GM19035 (cell line): Measurements from ENCODE around the gene STS.
A peak's percentile ranks its signal among the peaks of the same experiment; 100 is the strongest.

ENCODE experiments used
- ATAC-seq: cut with Tn5 transposase; IDR thresholded peaks from one replicate; pipeline ENCODE4 v1.9.1; 2021; ENCODE audit not compliant: unreplicated experiment

STS gene

DNA sequence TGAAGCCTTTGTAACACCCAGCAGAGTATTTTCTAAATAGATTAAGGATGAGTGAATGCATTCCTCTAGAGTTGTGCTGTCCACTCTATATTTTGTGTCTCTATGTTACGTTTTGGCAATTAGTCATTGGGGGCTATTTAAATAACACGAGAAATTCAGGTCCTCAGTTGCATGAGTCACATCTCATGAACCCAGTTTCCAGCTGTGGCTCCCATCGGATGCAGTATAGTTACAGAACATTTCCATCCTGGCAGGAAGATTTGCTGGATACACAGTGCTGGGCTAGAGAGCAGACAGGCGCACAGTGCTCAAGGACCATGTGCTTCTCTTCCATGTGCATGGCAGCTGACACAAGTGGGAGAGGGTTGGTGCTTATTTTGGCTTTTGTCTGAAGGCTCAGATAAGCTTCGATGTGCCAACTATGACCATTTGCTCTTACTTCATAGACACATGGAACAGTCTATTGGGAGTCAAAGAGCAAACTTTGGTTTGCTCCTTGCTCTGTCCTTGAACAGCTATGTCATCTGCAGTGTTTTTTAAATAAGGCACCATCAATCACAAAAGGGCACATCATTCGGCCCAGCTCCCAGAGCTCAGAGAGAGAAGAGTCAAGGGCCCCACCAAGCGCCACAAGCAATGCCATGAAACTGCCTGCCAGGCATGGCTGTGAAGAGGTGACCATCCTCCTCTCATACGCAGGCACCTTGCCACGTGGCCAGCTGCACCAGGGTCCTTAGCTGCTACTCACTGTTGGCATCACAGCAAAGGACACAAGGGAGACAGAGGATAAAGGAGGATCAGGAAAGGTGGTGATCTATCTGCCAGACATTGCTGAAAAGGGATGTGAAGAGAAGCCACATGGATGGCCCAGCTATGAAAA is 8.1 kb upstream of the STS start:
- no peak for ATAC-seq

- ATAC-seq, result no peak
These were observed 4.4 kb upstream of the STS start for GRCh38 chrX:7143076-7143475.

DNA sequence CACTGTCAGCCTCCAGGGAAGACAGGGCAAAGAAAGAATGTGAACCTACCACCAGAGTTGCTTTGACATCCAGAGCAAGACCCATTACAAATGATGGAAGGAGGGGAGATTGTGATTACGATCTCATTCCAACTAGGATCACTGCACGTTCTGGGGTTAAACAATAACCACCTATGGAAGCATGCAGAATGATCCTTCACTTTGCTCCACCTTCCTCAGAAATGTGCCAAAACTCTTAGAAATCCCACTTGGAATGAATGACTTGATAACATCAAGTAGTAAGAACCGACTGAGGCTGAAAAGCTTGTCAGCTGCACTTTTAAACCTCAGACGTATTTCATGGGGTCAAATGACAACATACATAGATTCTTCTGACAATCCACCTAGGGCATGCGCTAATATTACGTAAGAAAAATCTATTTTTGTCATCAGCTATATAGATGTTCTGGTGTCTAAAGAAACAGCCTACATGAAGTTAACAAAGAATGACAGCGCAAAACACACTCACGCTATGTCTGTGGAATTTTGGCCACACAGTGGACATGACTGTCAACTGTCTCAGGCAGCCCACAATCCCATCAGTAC is 3.5 kb upstream of the STS start:
- no peak for ATAC-seq

DNA sequence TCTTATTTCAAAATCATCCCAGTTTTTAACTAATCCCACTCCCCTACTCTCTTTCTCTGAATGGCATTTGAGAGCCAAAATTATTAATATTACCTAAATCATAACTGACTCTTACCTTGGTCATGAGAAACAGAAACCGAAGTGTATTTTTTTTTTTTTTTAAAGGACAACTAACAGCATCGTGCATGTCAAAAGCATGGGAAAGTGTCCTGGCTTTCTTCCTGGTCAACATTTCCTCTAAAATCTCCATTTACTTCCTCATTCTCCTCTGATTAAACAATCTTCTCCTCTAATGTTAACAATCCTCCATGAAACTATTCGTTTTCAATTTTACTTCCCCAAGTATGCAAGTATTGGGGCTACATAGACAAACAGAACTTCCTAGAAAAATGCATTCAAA is 2.1 kb upstream of the STS start:
- no peak for ATAC-seq

DNA sequence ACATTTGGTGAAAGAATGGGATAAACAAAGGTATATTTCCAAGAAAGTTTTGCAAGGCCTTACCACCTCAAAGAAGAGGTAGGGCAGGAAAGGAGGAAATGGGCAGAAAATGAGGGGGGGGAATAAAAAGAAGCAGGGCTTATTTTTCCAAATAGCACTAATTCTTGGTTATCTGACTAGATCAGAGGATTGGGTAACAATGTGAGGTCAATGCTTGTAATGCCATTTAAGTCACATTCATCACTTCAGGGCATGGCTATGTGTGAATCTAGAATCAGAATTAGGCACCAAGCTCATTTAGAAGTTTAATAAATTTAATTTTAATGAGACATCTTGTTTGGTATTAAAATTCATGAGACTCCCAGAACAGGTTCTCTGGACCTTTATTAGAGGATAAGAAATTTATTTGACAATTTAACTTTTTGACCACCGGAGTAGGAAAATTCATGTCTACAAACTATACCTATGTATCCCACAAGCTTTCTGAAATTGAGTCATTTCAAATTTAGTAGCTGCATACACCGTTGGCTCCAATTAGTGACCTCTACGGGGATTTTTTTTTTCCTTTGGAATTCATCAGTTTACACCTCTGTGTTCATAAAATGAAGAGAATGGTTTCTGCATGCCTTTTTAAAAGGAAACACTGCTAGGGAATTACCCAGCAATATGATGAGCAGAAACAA is 1.4 kb upstream of the STS start:
- ATAC-seq, result no peak

DNA sequence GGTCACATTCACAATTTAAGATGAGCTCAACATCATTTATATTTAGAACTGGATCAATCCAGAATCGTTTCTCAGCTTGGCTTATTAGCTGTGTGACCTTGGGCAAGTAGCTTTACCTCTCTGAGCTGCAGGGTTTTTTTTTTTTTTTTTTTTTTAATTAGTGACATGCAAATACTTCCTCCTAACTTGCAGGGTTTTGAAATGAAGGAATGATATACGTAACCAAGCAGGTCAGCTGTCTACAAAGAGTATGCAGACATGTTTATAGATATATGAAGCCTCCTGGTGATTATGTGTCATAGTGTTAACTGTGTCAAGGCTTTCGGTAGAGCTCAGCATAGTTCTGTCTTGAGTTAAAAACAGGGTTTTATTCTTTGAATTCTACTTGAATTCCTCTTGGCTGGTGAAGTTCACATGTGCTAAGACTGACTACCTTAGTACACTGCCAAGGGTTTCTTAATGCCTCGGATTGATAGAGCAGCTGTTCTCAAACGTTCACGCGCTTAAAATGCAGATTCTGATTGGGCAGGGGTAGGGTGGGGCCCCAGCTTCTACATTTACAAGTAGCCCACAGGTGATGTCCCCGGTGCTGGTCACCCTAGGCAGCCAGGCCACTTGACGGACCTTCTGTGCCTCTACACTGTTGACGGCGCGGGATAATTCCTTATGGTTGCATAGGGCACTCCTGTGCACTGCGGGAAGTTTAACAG is 654 bp upstream of the STS start:
- ATAC-seq, result peak; percentile 28

DNA sequence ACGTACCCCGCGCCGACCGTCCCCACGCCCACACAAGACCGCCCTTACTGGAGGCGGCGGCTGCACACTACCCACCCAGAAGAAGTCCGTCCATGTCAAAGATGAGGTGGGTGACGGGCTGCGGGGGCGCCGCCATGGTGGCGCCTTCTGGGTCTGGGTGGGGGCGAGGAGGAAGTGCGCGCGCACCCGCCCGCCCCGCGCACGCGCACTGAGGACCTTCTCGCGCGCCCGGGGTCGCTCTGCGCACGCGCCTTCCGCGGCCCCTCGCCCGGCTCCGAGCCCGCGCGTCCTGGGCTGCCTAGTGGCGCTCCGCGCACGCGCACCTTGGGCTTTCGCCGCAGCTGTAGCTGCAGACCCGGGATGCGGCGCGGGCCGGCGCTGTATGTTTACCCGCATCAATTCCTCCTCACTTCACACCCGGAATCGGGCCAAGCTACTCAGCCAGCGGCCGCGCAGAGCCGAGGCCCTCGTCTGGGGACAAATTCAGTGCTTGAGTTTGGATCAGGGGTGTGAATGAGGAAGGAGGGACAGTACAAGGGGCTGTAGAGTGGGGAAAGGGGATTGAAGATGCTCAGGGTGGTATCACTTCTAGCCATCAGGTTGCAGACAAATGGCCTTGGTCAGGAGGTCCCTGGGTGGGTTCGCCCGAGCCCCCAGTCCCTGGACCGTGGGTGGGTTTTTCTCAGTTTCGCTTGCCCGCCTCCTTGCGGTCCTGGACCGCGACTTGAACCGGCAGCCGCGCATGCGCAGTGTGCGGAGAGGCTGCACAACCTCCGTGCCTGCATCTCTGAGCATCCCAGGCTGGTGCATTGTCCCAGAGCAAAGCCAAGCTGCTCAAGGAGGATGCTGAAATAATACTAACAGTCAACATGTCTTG is 704 bp downstream of the STS start, which contains the start of gene PUDP:
TSS of gene PUDP (minus strand) at position 176 of the 877 bp plus-strand sequence. CDS start at position 136, 40 bp downstream.
- ATAC-seq, result peak; percentile 72

- ATAC-seq, result no peak
These were observed 1.9 kb downstream of the STS start for GRCh38 chrX:7149411-7149810.

DNA sequence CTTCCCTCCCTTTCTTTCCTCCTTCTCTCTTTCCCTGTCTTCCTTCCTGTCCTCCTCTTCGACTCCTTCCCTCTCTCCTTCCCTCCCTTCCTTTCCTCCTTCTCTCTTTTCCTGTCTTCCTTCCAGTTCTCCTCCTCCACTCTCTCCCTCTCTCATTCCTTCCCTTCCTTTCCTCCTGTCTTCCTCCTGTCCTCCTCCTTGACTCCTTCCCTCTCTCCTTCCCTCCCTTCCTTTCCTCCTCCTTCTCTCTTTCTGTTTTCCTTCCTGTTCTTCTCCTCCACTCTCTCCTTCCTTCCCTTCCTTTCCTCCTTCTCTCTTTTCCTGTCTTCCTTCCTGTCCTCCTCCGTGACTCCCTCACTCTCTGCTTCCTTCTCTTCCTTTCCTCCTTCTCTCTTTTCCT is 5.7 kb downstream of the STS start:
- no peak for ATAC-seq

DNA sequence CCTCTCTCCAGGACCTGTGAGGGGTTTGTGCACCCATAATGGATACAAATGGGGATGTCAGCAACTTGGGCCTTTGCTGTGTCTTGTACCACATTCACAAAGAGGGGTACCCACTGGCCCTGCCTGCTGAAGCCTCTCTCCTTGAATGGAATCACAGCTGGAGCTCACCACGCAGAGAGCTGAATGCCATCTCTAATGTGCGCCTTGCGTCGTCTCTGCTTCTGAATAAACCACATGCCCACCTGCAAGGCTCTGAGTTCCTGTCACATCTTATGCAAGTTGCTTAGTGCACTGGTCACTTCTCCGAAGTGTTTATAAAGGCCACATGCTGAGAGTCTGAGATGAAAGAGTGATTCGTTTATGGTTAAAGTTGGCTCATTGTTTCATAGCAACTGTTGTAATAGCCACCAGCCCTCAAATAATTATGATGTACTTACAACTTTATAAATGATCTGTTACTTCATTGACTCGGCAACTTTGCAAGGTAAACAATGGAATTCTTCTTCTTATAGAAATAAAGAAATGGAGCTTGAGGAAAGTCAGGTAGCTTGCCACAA is 6.6 kb downstream of the STS start:
- ATAC-seq, result no peak

DNA sequence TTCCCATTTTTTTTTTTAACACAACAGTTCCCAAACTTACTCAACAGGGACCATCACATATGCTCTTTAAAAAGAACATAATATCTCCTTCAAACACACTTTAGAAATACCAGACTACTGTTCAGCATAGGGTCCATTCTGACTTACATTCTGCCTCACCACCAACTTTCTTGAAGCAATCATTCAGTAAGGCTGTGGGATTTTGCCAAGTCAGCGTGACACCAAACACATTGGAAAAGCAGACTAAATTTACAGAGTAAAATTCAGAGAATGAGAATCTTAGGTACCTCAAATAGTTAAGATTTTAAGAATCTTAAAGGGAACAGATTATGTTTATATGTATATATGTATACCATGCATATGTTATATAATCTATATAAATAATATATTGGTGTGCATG is 7.7 kb downstream of the STS start:
- no peak for ATAC-seq

DNA sequence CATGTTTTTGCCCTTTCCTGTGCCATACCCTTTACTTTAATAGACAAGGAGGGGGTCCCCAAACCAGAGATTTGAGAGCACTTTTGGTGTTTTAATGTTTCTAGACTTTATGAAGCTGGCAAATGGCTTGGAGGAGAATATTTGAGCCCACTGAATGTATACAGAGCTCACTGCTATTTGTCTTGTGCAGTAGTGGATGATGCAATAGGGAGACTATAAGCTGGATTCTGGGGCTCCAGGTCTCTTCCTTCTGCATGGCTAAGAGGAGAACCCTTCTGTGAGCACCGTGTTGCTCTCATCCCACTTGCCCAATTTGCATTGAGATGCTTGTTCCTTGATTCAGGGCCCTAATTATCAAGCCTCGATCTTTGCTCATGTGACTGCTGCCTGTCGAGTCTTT is 9.4 kb downstream of the STS start:
- no peak for ATAC-seq

- no peak for ATAC-seq
These were observed 11.0 kb downstream of the STS start for GRCh38 chrX:7158468-7158990.

- no peak for ATAC-seq
These were observed 11.8 kb downstream of the STS start for GRCh38 chrX:7159149-7159861.

GRCh38 chrX:7163146-7163677 is 15.7 kb downstream of the STS start:
- ATAC-seq, result no peak

- ATAC-seq, result no peak
These were observed 16.7 kb downstream of the STS start for GRCh38 chrX:7164174-7164573.

GRCh38 chrX:7168371-7168770 is 20.9 kb downstream of the STS start:
- no peak for ATAC-seq

DNA sequence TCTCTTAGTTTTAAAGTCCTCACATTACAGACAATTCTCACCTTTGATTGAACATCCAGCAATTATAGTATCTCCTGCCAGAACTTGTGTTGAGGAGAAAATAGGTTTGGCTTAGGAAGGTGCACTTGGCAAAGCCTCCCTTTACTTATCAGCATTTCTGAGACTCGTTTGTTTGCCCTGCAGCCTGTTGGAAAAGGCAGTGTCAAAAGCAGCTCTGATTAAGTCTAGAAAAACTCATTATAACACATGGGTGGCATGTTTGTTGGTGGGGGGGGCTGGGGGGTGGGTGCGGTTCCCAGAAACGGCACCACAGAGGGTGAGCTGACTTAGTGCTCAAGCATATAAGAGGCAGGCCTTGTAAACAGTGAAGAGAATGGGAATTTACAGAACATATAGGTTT is 22.1 kb downstream of the STS start:
- no peak for ATAC-seq

DNA sequence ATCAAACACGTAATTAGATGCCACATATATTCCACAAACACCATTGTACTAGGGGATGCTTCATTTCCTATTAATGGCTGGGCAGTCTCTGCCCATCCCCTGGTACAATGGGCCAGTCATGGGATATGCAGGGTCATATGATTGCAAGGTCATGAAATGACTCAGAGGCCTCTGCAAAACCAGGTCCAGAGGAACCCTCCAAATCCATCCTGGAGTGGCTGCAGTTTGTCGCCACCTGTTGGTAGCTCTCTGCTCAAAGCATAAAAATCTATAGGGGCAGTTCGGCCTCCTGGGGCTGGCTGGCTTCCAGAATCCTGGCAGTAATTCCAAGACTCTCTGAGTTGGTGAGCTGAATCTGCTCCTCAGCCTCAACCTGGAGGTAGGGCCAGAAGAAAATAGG is 23.4 kb downstream of the STS start:
- no peak for ATAC-seq
